Karpas-422 (cell line): ENCODE data around the gene WWTR1. TPM values are rescaled to one million over a fixed set of nuclear protein-coding genes. Genes with fewer than 3 reads are reported as not detected.
A peak's percentile ranks its signal among the peaks of the same experiment; 100 is the strongest.

Experiments
- DNase-seq: peaks from one replicate; pipeline ENCODE4 v3.0.0-alpha.2; 2015
- H2AFZ ChIP-seq: fragments of 200-600 bp; sonication (generic); 2 replicates; pipeline ENCODE4 v1.6.1; 2014; ENCODE audit warnings: antibody characterized with exemption, low read length, mixed read lengths
- H3K27ac ChIP-seq: fragments of 200-600 bp; sonication (generic); 2 replicates; pipeline ENCODE4 v1.5.1; 2014; ENCODE audit warnings: mild to moderate bottlenecking, low read length, moderate library complexity
- H3K27me3 ChIP-seq: fragments of 200-600 bp; sonication (generic); 2 replicates; pipeline ENCODE4 v1.6.1; 2014; ENCODE audit warnings: low read length, mixed read lengths
- H3K36me3 ChIP-seq: fragments of 200-600 bp; sonication (generic); 2 replicates; pipeline ENCODE4 v1.6.1; 2014; ENCODE audit warnings: low read length, mixed read lengths; ENCODE audit not compliant: insufficient read depth
- H3K4me1 ChIP-seq: fragments of 200-600 bp; sonication (generic); 2 replicates; pipeline ENCODE4 v1.6.1; 2014; ENCODE audit warnings: mild to moderate bottlenecking, low read length, mixed read lengths
- H3K4me2 ChIP-seq: fragments of 200-600 bp; sonication (generic); 2 replicates; pipeline ENCODE4 v1.6.1; 2014; ENCODE audit warnings: low read length, low read depth, mild to moderate bottlenecking; ENCODE audit not compliant: poor library complexity, severe bottlenecking
- H3K4me3 ChIP-seq: fragments of 200-600 bp; sonication (generic); 2 replicates; pipeline ENCODE4 v1.5.1; 2014; ENCODE audit warnings: mild to moderate bottlenecking, antibody characterized with exemption, low read length, mixed read lengths
- H3K79me2 ChIP-seq: fragments of 200-600 bp; sonication (generic); 2 replicates; pipeline ENCODE4 v1.6.1; 2014; ENCODE audit warnings: mild to moderate bottlenecking, low read length, mixed read lengths
- H3K9ac ChIP-seq: fragments of 200-600 bp; sonication (generic); 2 replicates; pipeline ENCODE4 v1.6.0; 2014; ENCODE audit warnings: low read length
- H3K9me2 ChIP-seq: fragments of 200-600 bp; sonication (generic), shearing (Covaris generic); replicated peaks from 2 replicates; pipeline ENCODE4 v1.6.0; 2014; ENCODE audit warnings: mild to moderate bottlenecking, low read length, moderate library complexity; ENCODE audit not compliant: insufficient read depth
- H3K9me3 ChIP-seq: fragments of 300-700, 200-600 bp; sonication (generic); 2 replicates; pipeline ENCODE4 v1.6.1; 2014; ENCODE audit warnings: low read length, mixed read lengths
- H4K20me1 ChIP-seq: fragments of 200-600 bp; sonication (generic); 2 replicates; pipeline ENCODE4 v1.6.1; 2014; ENCODE audit warnings: mild to moderate bottlenecking, antibody characterized with exemption, low read length, low read depth; ENCODE audit not compliant: insufficient read depth
- total RNA-seq: library from RNA; depleted of rRNA; stranded (reverse); fragments of >200 nt; shearing (Covaris generic); gene quantifications from 2 replicates; pipeline ENCODE4 v1.2.3, GENCODE V29; 2014; ENCODE audit warnings: low replicate concordance

The WWTR1 gene
- total RNA-seq, 1 experiment from 2014 or later, result 0.11 TPM

DNA sequence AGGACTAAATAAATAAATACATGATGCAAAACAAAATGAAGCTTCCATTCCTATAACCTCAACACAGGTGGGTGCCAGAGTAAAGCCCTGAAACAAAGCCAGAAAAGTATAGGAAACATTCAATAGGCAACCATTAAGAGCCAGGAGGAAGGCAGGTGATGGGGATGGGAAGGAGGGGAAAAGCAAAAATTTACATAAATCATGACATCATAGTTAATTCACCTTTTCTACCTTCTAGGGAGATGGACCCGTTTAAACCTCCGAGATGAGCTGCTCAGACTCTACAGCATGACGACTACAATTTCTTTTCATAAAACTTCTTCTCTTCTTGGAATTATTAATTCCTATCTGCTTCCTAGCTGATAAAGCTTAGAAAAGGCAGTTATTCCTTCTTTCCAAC lies 155.4 kb downstream of the WWTR1 start:
- no peak overlapping the region for H3K4me2 ChIP-seq
- no peak overlapping the region for H2AFZ ChIP-seq

DNA sequence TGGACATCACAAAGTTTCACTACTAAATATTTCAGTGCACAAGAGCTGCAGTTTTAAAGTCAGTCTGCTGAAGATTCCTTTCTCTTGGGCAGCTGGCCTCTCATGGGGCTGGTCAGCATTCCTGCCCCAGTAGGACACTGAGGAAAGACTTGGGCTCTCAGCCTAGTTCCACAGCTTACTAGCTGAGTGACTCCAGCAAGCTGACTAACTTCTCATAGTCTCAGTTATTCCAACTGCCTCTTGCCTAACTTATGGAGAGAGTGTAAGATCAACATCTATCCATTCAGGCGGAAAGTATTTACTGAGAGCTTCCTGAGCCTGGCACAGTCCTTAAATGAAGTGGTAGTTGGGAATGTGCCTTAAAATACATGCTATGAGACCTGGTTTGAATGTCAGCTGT lies 156.3 kb downstream of the WWTR1 start:
- H3K9me2 ChIP-seq, result no peaks in the 10 kb centered on the region
- no peak for DNase-seq
- H3K9ac ChIP-seq, result no peak overlapping the region
- no peak overlapping the region for H2AFZ ChIP-seq
- H3K4me2 ChIP-seq, result no peak overlapping the region
- H3K79me2 ChIP-seq, result no peaks in the 10 kb centered on the region
- no peaks in the 10 kb centered on the region for H4K20me1 ChIP-seq
- H3K27ac ChIP-seq, result no peak overlapping the region
- no peaks in the 10 kb centered on the region for H3K27me3 ChIP-seq
- H3K4me1 ChIP-seq, result no peaks in the 10 kb centered on the region
- H3K9me3 ChIP-seq, result no peaks in the 10 kb centered on the region
- no peaks in the 10 kb centered on the region for H3K36me3 ChIP-seq
- no peak overlapping the region for H3K4me3 ChIP-seq

More for the DNA sequence above, 155.4 kb downstream of the WWTR1 start:
- no peaks in the 10 kb centered on the region for H3K9me3 ChIP-seq
- no peak overlapping the region for H3K4me3 ChIP-seq
- no peak overlapping the region for H3K9ac ChIP-seq
- H3K27me3 ChIP-seq, result no peaks in the 10 kb centered on the region
- DNase-seq, result no peak
- no peaks in the 10 kb centered on the region for H4K20me1 ChIP-seq
- no peaks in the 10 kb centered on the region for H3K4me1 ChIP-seq
- H3K36me3 ChIP-seq, result no peaks in the 10 kb centered on the region
- H3K9me2 ChIP-seq, result no peaks in the 10 kb centered on the region
- H3K79me2 ChIP-seq, result no peaks in the 10 kb centered on the region
- H3K27ac ChIP-seq, result no peak overlapping the region

DNA sequence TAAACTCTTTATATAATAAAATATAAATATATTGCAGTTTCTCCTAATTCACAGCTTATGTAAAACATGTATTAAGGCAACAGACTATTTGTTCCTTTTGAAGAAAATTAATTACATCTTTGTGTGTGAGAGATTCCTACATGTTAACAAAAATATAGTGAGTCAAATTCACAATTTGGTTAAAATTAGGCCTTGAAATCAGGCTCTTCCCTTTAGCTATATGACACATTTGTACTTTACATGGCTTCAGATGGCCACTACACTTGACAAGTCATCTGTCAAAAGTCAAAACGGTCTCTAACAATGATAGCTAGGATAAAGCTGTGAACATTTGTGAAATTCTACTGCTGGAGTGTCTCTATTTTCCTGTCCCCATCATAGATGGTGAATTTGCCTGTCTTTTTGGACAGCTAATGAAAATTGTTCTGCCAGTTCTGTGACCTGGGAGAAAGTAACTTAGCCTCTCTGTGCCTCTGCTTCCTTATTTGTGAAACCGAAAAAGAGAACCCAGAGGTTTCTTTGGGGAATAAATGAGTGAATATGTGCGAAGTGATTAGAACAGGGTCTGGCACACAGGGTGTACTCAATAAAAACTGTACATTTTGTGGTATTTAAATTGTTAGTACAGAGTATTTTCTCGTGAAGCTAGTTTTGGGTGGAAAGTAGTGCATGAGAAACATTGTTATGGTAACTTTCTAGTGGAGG lies 159.7 kb downstream of the WWTR1 start:
- Histone ChIP-seq H3K4me2 (no peak overlapping the region), H4K20me1 (no peaks in the 10 kb centered on the region)

DNA sequence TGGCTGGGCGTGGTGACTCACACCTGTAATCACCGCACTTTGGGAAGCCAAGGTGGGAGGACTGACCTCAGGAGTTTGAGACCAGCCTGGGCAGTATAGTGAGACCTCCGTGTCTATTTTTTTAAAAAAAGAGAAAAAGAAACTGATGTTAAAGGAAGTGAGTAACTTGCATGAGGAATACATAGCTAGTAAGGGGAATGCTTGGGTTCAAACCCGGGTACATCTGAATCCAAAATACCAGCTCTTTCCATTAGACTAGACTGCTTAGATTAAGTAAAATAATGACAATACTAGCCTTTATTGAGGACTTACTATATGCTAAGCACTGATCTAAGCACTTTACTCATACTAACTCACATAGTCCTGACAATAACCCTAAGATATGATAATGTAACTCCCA lies 160.9 kb downstream of the WWTR1 start:
- no peak overlapping the region for H3K9ac ChIP-seq
- H2AFZ ChIP-seq, result no peak overlapping the region
- no peaks in the 10 kb centered on the region for H3K36me3 ChIP-seq
- H3K27ac ChIP-seq, result no peak overlapping the region
- H4K20me1 ChIP-seq, result no peaks in the 10 kb centered on the region
- no peaks in the 10 kb centered on the region for H3K9me3 ChIP-seq
- no peaks in the 10 kb centered on the region for H3K9me2 ChIP-seq
- H3K4me2 ChIP-seq, result no peak overlapping the region
- no peaks in the 10 kb centered on the region for H3K27me3 ChIP-seq
- no peak overlapping the region for H3K4me3 ChIP-seq
- H3K79me2 ChIP-seq, result no peaks in the 10 kb centered on the region
- no peaks in the 10 kb centered on the region for H3K4me1 ChIP-seq
- no peak for DNase-seq

More for the DNA sequence above, 159.7 kb downstream of the WWTR1 start:
- H3K9me3 ChIP-seq, result no peaks in the 10 kb centered on the region
- H3K27me3 ChIP-seq, result no peaks in the 10 kb centered on the region
- H3K4me1 ChIP-seq, result no peaks in the 10 kb centered on the region
- H3K79me2 ChIP-seq, result no peaks in the 10 kb centered on the region
- no peak overlapping the region for H3K27ac ChIP-seq
- no peak overlapping the region for H3K9ac ChIP-seq
- H2AFZ ChIP-seq, result no peak overlapping the region
- H3K36me3 ChIP-seq, result no peaks in the 10 kb centered on the region
- H3K4me3 ChIP-seq, result no peak overlapping the region
- H3K9me2 ChIP-seq, result no peaks in the 10 kb centered on the region
- no peak for DNase-seq

DNA sequence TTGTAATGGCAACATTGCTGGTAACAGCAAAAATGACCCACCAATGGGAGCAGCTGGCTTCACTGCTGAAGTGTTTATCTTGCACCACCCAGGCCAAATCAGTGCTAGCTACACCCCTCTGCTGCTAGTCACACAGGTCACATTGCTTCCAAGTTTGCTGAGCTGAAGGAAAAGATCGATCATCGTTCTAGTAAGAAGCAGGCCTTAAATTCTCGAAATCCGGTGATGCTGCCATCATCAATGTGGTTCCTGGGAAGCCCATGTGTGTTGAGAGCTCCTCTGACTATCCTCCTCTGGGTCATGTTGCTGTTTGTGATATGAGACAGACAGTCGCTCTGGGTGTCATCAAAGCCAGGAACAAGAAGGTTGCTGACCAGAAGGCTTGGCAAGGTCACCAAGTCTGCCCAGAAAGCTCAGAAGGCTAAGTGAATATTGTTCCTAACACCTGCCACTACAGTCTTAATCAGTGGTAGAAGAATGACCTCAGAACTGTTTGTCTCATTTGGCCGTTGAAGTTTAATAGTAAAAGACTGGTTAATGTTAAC lies 162.2 kb downstream of the WWTR1 start:
- Histone ChIP-seq H2AFZ (no peak overlapping the region), H3K36me3 (no peaks in the 10 kb centered on the region), H3K27me3 (no peaks in the 10 kb centered on the region), H3K79me2 (no peaks in the 10 kb centered on the region), H3K4me1 (no peaks in the 10 kb centered on the region), H3K9me3 (no peaks in the 10 kb centered on the region), H3K9ac (no peak overlapping the region), H3K9me2 (no peaks in the 10 kb centered on the region), H3K4me3 (no peak overlapping the region), H3K4me2 (no peak overlapping the region), H3K27ac (no peak overlapping the region), H4K20me1 (no peaks in the 10 kb centered on the region)
- DNase-seq, result no peak

DNA sequence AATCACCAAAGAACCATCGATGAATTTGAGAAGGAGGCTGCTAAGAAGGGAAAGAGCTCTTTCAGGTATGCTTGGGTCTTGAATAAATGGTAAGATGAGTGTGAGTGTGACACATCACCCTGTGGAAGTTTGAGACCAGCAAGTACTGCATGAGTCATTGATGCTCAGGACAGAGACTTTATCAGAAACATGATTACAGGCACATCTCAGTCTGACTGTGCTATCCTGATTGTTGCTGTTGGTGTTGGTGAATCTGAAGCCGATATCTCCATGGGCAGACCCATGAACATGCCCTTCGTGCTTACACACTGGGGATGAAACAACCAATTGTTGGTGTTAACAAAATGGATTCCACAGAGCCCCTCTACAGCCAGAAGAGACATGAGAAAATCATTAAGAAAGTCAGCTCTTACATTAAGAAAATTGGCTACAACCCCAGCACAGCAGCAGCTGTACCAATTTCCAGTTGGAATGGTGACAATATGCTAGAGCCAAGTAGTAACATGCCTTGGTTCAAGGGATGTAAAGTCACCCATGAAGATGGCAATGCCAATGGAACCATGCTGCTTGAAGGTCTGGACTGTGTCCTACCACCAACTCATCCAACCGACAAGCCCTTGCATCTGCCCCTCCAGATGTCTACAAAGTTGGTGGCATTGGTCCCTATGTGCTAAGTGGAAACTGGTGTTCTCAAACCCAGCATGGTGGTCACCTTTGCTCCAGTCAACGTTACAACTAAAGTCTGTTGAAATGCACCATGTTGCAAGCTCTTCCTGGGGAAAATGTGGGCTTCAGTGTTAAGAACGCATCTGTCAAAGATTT lies 162.9 kb downstream of the WWTR1 start:
- no peaks in the 10 kb centered on the region for H3K36me3 ChIP-seq
- no peaks in the 10 kb centered on the region for H3K4me1 ChIP-seq
- H2AFZ ChIP-seq, result no peak overlapping the region
- no peak overlapping the region for H3K4me2 ChIP-seq
- H3K27ac ChIP-seq, result no peak overlapping the region
- DNase-seq, result no peak
- no peaks in the 10 kb centered on the region for H3K27me3 ChIP-seq
- H4K20me1 ChIP-seq, result no peaks in the 10 kb centered on the region
- no peak overlapping the region for H3K9ac ChIP-seq
- no peaks in the 10 kb centered on the region for H3K9me2 ChIP-seq
- H3K4me3 ChIP-seq, result no peak overlapping the region
- H3K79me2 ChIP-seq, result no peaks in the 10 kb centered on the region
- no peaks in the 10 kb centered on the region for H3K9me3 ChIP-seq

DNA sequence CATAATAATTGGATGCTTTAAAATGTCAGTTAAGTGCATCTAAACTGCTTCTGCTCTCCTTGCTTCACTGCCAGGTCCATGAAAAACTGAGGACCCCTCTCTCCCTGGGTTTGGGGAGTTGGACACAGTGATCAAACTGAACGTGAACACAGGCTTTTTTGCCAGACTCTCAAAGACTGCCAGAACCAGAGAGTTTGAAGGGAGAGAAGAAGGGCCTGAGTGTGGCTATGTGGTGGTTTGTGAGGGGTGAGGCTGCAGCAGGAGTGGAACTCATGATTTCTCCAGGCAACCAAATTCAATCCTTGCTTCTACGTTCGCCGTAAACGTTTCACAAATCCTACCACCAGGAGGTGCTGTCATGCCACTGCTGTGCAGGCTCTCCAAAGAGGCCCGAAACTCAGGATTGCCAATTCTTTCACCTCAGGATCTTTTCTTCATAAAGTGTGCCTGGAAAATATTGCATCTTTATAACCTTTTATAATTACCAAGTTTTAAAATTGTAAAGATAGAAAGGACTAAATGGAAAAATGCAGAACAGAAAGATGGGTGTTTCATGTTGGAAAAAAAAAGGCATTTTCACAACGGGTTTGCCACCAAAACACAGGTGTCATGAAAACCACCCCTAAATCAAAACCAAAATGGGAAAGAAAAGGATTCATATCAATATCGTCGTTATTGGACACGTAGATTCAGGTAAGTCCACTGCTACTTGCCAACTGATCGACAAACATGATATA lies 163.6 kb downstream of the WWTR1 start:
- H3K79me2 ChIP-seq, result no peaks in the 10 kb centered on the region
- H3K36me3 ChIP-seq, result no peaks in the 10 kb centered on the region
- no peaks in the 10 kb centered on the region for H4K20me1 ChIP-seq
- H3K27me3 ChIP-seq, result no peaks in the 10 kb centered on the region
- H3K4me3 ChIP-seq, result no peak overlapping the region
- H3K9me2 ChIP-seq, result no peaks in the 10 kb centered on the region
- no peak overlapping the region for H3K4me2 ChIP-seq
- no peak overlapping the region for H3K27ac ChIP-seq
- H3K9me3 ChIP-seq, result no peaks in the 10 kb centered on the region
- no peaks in the 10 kb centered on the region for H3K4me1 ChIP-seq
- DNase-seq, result peak; percentile 75
- no peak overlapping the region for H3K9ac ChIP-seq
- H2AFZ ChIP-seq, result no peak overlapping the region
